ENCODE measurements around the gene GPR18. TPM values are rescaled to one million over a fixed set of nuclear protein-coding genes. Genes with fewer than 3 reads are reported as not detected.

Gene GPR18
- total and polyA plus RNA-seq, 5 donors from 2014 or later, result 6.1 to 22.6 (median 8.6) TPM

GRCh38 chr13:99296398-99296797 lies 38.2 kb upstream of the GPR18 start:
- Histone ChIP-seq H3K27ac (ENCODE audit: insufficient read depth, low read length, poor library complexity, severe bottlenecking) (peak overlapping the region; percentile 79), H3K36me3 (ENCODE audit: control insufficient read depth, insufficient read depth, low read length) (peaks cover 47% of the 10 kb centered on the region), H3K4me3 (ENCODE audit: low read depth, low read length) (peak overlapping the region; percentile 96), H3K27me3 (ENCODE audit: control insufficient read depth, insufficient read depth, low read length) (no peaks in the 10 kb centered on the region), H3K9me3 (ENCODE audit: control insufficient read depth in 2 of 2, low read length in 2 of 2) (no peaks in the 10 kb centered on the region), H3K4me1 (ENCODE audit: control insufficient read depth, insufficient read depth, low read length, poor library complexity, severe bottlenecking) (peaks cover 79% of the 10 kb centered on the region)
- Mint-ChIP-seq H3K27ac (peak overlapping the region; percentile 90 to 99 (median 92)), H3K4me1 (peaks cover 58 to 83% (median 68%) of the 10 kb centered on the region in 4 donors), H3K9me3 (no peaks in the 10 kb centered on the region), H3K36me3 (peaks cover 28% of the 10 kb centered on the region), H3K4me3 (peak overlapping the region; percentile 80 to 94 (median 82)), H3K27me3 (no peaks in the 10 kb centered on the region)
- peak in 2 of 3 donors; percentile 56 to 73 for DNase-seq
- peak; percentile 67 to 78 for ATAC-seq (ENCODE audit: low read depth in 2 of 2)

DNA sequence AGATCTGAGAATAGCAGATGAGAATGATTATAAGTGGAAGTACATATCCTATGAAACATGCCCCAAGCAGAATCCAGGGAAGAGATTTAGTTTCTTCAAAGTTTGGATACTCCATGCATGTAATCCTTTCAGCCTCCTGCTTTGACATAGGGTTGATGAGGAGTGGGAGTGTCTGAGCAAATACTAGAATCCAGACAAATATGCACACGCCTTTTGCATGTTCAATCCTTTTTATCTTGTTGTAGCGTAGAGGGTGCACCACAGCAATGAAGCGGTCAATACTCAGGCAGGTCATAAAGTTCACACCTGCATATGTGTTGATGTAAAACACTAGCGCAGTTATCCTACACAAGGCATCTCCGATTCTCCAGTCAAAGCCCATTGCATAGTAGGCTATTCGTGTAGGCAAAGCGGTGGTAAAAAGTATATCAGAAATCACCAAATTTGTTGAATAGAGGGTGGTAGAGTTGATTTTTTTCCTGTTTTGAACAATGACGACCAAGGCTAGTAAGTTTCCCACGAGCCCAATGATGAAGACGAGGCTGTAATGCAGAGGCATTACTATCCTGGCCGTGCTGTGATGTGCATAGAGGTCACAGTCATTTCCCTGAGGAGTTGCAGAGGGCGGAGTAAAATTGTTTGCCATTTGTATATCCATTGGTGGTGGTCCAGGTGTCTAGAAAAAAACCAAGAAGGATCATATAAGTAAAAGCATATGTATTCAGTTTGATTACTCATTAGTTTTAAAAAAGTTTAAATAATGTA lies 37.5 kb upstream of the GPR18 start:
- Mint-ChIP-seq H3K27ac (peak overlapping the region; percentile 70 to 90 (median 83)), H3K27me3 (no peaks in the 10 kb centered on the region), H3K4me3 (peak overlapping the region; percentile 68 to 94 (median 80)), H3K4me1 (peaks cover 61 to 86% (median 73%) of the 10 kb centered on the region in 4 donors), H3K36me3 (peaks cover 33% of the 10 kb centered on the region), H3K9me3 (no peaks in the 10 kb centered on the region)
- ATAC-seq (ENCODE audit: low read depth in 2 of 2), result no peak
- Histone ChIP-seq H3K27ac (ENCODE audit: insufficient read depth, low read length, poor library complexity, severe bottlenecking) (peak overlapping the region; percentile 79), H3K9me3 (ENCODE audit: control insufficient read depth in 2 of 2, low read length in 2 of 2) (no peaks in the 10 kb centered on the region), H3K4me1 (ENCODE audit: control insufficient read depth, insufficient read depth, low read length, poor library complexity, severe bottlenecking) (peaks cover 76% of the 10 kb centered on the region), H3K36me3 (ENCODE audit: control insufficient read depth, insufficient read depth, low read length) (peaks cover 47% of the 10 kb centered on the region), H3K4me3 (ENCODE audit: low read depth, low read length) (peak overlapping the region; percentile 96), H3K27me3 (ENCODE audit: control insufficient read depth, insufficient read depth, low read length) (no peaks in the 10 kb centered on the region)
- no peak for DNase-seq

GRCh38 chr13:99294958-99295357 lies 36.8 kb upstream of the GPR18 start:
- H3K4me3 ChIP-seq (ENCODE audit: low read depth, low read length), result peak overlapping the region; percentile 96
- DNase-seq (no peak), ATAC-seq (ENCODE audit: low read depth in 2 of 2) (no peak)
- H3K4me1 Mint-ChIP-seq, result peaks cover 59 to 86% (median 73%) of the 10 kb centered on the region in 4 donors
- H3K36me3 Mint-ChIP-seq, result peaks cover 31% of the 10 kb centered on the region
- H3K27ac Mint-ChIP-seq, result peak overlapping the region; percentile 70 to 90 (median 83)
- no peaks in the 10 kb centered on the region for H3K27me3 ChIP-seq (ENCODE audit: control insufficient read depth, insufficient read depth, low read length)
- H3K36me3 ChIP-seq (ENCODE audit: control insufficient read depth, insufficient read depth, low read length), result peaks cover 40% of the 10 kb centered on the region
- H3K27ac ChIP-seq (ENCODE audit: insufficient read depth, low read length, poor library complexity, severe bottlenecking), result peak overlapping the region; percentile 79
- H3K27me3 Mint-ChIP-seq, result no peaks in the 10 kb centered on the region
- H3K9me3 ChIP-seq (ENCODE audit: control insufficient read depth in 2 of 2, low read length in 2 of 2), result no peaks in the 10 kb centered on the region
- H3K4me1 ChIP-seq (ENCODE audit: control insufficient read depth, insufficient read depth, low read length, poor library complexity, severe bottlenecking), result peaks cover 72% of the 10 kb centered on the region
- no peaks in the 10 kb centered on the region for H3K9me3 Mint-ChIP-seq
- peak overlapping the region; percentile 64 to 80 (median 74) for H3K4me3 Mint-ChIP-seq

DNA sequence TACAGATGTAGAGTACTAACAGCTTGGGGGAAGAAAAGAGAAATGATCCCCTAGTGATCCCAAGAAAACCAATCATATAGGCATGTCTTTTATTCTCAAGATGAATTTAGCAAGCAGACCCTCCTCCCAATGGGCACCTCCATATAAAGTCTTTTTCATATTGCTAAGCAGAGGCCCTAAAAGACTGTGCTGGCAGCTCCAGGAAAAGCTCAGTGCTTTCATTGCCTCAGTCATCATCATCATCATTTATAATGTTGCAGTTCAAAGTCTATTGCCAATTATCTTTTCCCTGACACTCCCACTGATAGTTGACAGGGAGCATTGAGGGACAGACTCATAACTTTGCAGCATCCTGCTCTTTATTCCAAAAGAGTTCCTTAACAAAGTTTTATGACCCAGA lies 36.0 kb upstream of the GPR18 start:
- Mint-ChIP-seq H3K36me3 (peaks cover 33% of the 10 kb centered on the region), H3K27ac (peak overlapping the region; percentile 53 to 89 (median 56))

DNA sequence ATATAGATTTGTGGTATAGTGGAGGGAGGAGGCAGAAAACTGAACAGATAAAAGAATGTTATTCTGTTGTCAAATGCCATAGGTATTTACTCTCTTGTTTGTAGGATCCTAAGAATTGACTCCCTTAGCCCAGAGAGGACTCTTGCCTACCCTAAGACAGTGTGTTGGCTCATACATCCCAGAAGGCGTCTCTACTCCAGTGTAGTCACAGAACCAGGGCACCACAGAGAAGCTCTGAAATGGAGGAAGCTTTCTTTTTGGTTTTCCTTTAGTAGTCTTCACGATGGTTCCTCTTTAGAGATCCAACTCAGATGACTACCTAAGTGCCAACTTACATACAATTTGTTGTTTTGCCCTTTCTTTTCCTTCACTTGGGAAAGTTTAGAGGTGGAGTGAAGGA lies 35.0 kb upstream of the GPR18 start:
- peak overlapping the region; percentile 41 for H3K27ac ChIP-seq (ENCODE audit: insufficient read depth, low read length, poor library complexity, severe bottlenecking)

More for the DNA sequence above, 36.0 kb upstream of the GPR18 start:
- ATAC-seq (ENCODE audit: low read depth in 2 of 2) (no peak), DNase-seq (no peak)
- Mint-ChIP-seq H3K27me3 (no peaks in the 10 kb centered on the region), H3K9me3 (no peaks in the 10 kb centered on the region), H3K4me1 (peaks cover 59 to 87% (median 72%) of the 10 kb centered on the region in 4 donors), H3K4me3 (peak overlapping the region in 2 of 4 donors; percentile 22 to 25)
- Histone ChIP-seq H3K27ac (ENCODE audit: insufficient read depth, low read length, poor library complexity, severe bottlenecking) (peak overlapping the region; percentile 79), H3K36me3 (ENCODE audit: control insufficient read depth, insufficient read depth, low read length) (peaks cover 38% of the 10 kb centered on the region), H3K27me3 (ENCODE audit: control insufficient read depth, insufficient read depth, low read length) (no peaks in the 10 kb centered on the region), H3K9me3 (ENCODE audit: control insufficient read depth in 2 of 2, low read length in 2 of 2) (no peaks in the 10 kb centered on the region), H3K4me1 (ENCODE audit: control insufficient read depth, insufficient read depth, low read length, poor library complexity, severe bottlenecking) (peaks cover 71% of the 10 kb centered on the region), H3K4me3 (ENCODE audit: low read depth, low read length) (peak overlapping the region; percentile 48)

DNA sequence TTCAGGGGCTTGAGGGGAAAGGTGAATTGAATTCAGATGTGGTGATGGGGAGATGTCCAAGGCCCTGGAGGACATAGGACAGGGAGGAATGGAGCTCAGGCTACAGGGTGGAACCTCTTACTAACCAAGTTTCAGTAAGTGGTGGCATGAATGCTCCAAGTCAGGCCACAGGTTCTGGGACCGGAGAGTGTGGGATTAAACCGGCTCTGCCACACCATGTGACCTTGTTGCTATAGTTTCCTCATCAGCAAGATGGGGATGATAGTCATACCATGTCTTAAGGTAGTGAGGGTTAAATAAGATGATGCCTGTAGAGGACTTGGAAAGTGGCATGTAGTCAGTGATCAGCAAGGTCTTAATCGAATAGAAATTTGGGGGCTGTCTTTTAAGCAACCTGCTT lies 32.7 kb upstream of the GPR18 start:
- no peaks in the 10 kb centered on the region for H3K27me3 ChIP-seq (ENCODE audit: control insufficient read depth, insufficient read depth, low read length)
- no peaks in the 10 kb centered on the region for H3K9me3 ChIP-seq (ENCODE audit: control insufficient read depth in 2 of 2, low read length in 2 of 2)
- peaks cover 72% of the 10 kb centered on the region for H3K4me1 ChIP-seq (ENCODE audit: control insufficient read depth, insufficient read depth, low read length, poor library complexity, severe bottlenecking)
- DNase-seq (no peak), ATAC-seq (ENCODE audit: low read depth in 2 of 2) (peak in 1 of 2 donors; percentile 44)
- peaks cover 48% of the 10 kb centered on the region for H3K36me3 Mint-ChIP-seq
- H3K4me1 Mint-ChIP-seq, result peaks cover 55 to 90% (median 71%) of the 10 kb centered on the region in 4 donors
- H3K27ac ChIP-seq (ENCODE audit: insufficient read depth, low read length, poor library complexity, severe bottlenecking), result peak overlapping the region; percentile 24
- no peaks in the 10 kb centered on the region for H3K9me3 Mint-ChIP-seq
- peaks cover 45% of the 10 kb centered on the region for H3K36me3 ChIP-seq (ENCODE audit: control insufficient read depth, insufficient read depth, low read length)
- peak overlapping the region; percentile 70 to 96 (median 92) for H3K27ac Mint-ChIP-seq
- H3K4me3 ChIP-seq (ENCODE audit: low read depth, low read length), result no peak overlapping the region
- no peaks in the 10 kb centered on the region for H3K27me3 Mint-ChIP-seq
- H3K4me3 Mint-ChIP-seq, result peak overlapping the region; percentile 8 to 29 (median 22)

More for the DNA sequence above, 35.0 kb upstream of the GPR18 start:
- peaks cover 71% of the 10 kb centered on the region for H3K4me1 ChIP-seq (ENCODE audit: control insufficient read depth, insufficient read depth, low read length, poor library complexity, severe bottlenecking)
- DNase-seq, result no peak
- no peak for ATAC-seq (ENCODE audit: low read depth in 2 of 2)
- H3K27me3 ChIP-seq (ENCODE audit: control insufficient read depth, insufficient read depth, low read length), result no peaks in the 10 kb centered on the region
- H3K27ac Mint-ChIP-seq, result peak overlapping the region; percentile 5 to 67 (median 8)
- peaks cover 38% of the 10 kb centered on the region for H3K36me3 ChIP-seq (ENCODE audit: control insufficient read depth, insufficient read depth, low read length)
- H3K27me3 Mint-ChIP-seq, result no peaks in the 10 kb centered on the region
- no peaks in the 10 kb centered on the region for H3K9me3 Mint-ChIP-seq
- no peaks in the 10 kb centered on the region for H3K9me3 ChIP-seq (ENCODE audit: control insufficient read depth in 2 of 2, low read length in 2 of 2)
- H3K36me3 Mint-ChIP-seq, result peaks cover 40% of the 10 kb centered on the region
- H3K4me3 ChIP-seq (ENCODE audit: low read depth, low read length), result peak overlapping the region; percentile 21
- peaks cover 62 to 89% (median 75%) of the 10 kb centered on the region in 4 donors for H3K4me1 Mint-ChIP-seq
- peak overlapping the region in 3 of 4 donors; percentile 3 to 57 (median 22) for H3K4me3 Mint-ChIP-seq

GRCh38 chr13:99289674-99290337 lies 31.6 kb upstream of the GPR18 start:
- no peak overlapping the region for H3K27ac ChIP-seq (ENCODE audit: insufficient read depth, low read length, poor library complexity, severe bottlenecking)
- H3K4me1 ChIP-seq (ENCODE audit: control insufficient read depth, insufficient read depth, low read length, poor library complexity, severe bottlenecking), result peaks cover 72% of the 10 kb centered on the region
- H3K36me3 ChIP-seq (ENCODE audit: control insufficient read depth, insufficient read depth, low read length), result peaks cover 35% of the 10 kb centered on the region
- peak in 1 of 3 donors; percentile 64 for DNase-seq
- Mint-ChIP-seq H3K4me3 (peak overlapping the region in 2 of 4 donors; percentile 61 to 76), H3K27ac (peak overlapping the region; percentile 17 to 92 (median 39)), H3K4me1 (peaks cover 49 to 90% (median 63%) of the 10 kb centered on the region in 4 donors), H3K9me3 (no peaks in the 10 kb centered on the region), H3K27me3 (no peaks in the 10 kb centered on the region), H3K36me3 (peaks cover 38% of the 10 kb centered on the region)
- no peaks in the 10 kb centered on the region for H3K27me3 ChIP-seq (ENCODE audit: control insufficient read depth, insufficient read depth, low read length)
- H3K9me3 ChIP-seq (ENCODE audit: control insufficient read depth in 2 of 2, low read length in 2 of 2), result no peaks in the 10 kb centered on the region
- peak; percentile 37 to 58 for ATAC-seq (ENCODE audit: low read depth in 2 of 2)
- H3K4me3 ChIP-seq (ENCODE audit: low read depth, low read length), result no peak overlapping the region

Data from CD4-positive, CD25-positive, alpha-beta regulatory T cell (primary cell).